Endothelial cell of umbilical vein (primary cell): Measurements from ENCODE around the gene TANGO2. TPM values are rescaled to one million over a fixed set of nuclear protein-coding genes. Genes with fewer than 3 reads are reported as not detected.

Experiments
- BruUV-seq: library from RNA; stranded (reverse); fragments of 400-500 nt; replicated peaks from 2 replicates; lab custom pipeline; 2021; lab: Mats Ljungman, UMichigan
- CTCF ChIA-PET: fragments of 300-600, 350-600 bp; sonication (Branson Sonifier 250); formaldehyde crosslinking; loops from one replicate; lab custom pipeline; 2021; ENCODE audit warnings: antibody characterized with exemption, inconsistent platforms; lab: Charles Lee
- POLR2A ChIA-PET: fragments of 300-600, 350-600 bp; sonication (Branson Sonifier 250); formaldehyde crosslinking; loops from one replicate; lab custom pipeline; 2021; ENCODE audit warnings: antibody characterized with exemption, inconsistent platforms; lab: Charles Lee
- DNase-seq: peaks from one replicate; pipeline ENCODE4 v3.0.0-alpha.2; 2011; ENCODE audit warnings: low read depth, low spot score
- FAIRE-seq: peaks from 2 replicates; lab custom pipeline; 2011; peaks lifted over from hg19 to GRCh38; lab: Jason Lieb, UNC
- H2AFZ ChIP-seq: 2 replicates; pipeline ENCODE4 v1.6.0; 2012; ENCODE audit warnings: low read depth, low read length, control low read depth, inconsistent platforms
- H3K27ac ChIP-seq: 2 replicates; pipeline ENCODE4 v1.5.1; 2011; ENCODE audit warnings: low read depth, mild to moderate bottlenecking, control low read depth, low read length, moderate library complexity; ENCODE audit not compliant: insufficient read depth
- H3K27me3 ChIP-seq, 2 experiments: 2 replicates each; pipeline versions ENCODE4 v1.6.0 to v1.6.1; 2011; ENCODE audit warnings: low read length in 2 of 2, mixed read lengths in 1 of 2; ENCODE audit not compliant: control insufficient read depth in 2 of 2, insufficient read depth in 2 of 2
- H3K36me3 ChIP-seq, 2 experiments: 2 replicates in 1 of 2; 3 replicates in 1 of 2; pipeline ENCODE4 v1.5.1; 2011; ENCODE audit warnings: low read length in 2 of 2, mild to moderate bottlenecking in 1 of 2, moderate library complexity in 1 of 2; ENCODE audit not compliant: control insufficient read depth in 2 of 2, insufficient read depth in 2 of 2; ENCODE audit errors: extremely low read depth in 1 of 2
- H3K4me1 ChIP-seq: 3 replicates; pipeline ENCODE4 v1.5.1; 2011; ENCODE audit warnings: mild to moderate bottlenecking, low read length; ENCODE audit not compliant: control insufficient read depth, insufficient read depth; ENCODE audit errors: extremely low read depth
- H3K4me2 ChIP-seq: 2 replicates; pipeline ENCODE4 v1.6.1; 2011; ENCODE audit warnings: low read length, control low read depth, mixed read lengths; ENCODE audit not compliant: insufficient read depth
- H3K4me3 ChIP-seq, 3 experiments: fragments of 200-600 bp in 1 of 3; sonication (generic), shearing (Covaris generic) in 1 of 3; replicated peaks in 1 of 3; 2 replicates each; pipeline ENCODE4 v1.5.1; 2011 to 2016; ENCODE audit warnings: control low read depth in 3 of 3, low read length in 3 of 3, mild to moderate bottlenecking in 2 of 3, inconsistent platforms in 1 of 3, low read depth in 1 of 3, moderate library complexity in 1 of 3; ENCODE audit not compliant: insufficient read depth in 1 of 3
- H3K79me2 ChIP-seq: 2 replicates; pipeline ENCODE4 v1.6.0; 2012; ENCODE audit warnings: low read length, inconsistent platforms; ENCODE audit not compliant: control insufficient read depth, insufficient read depth
- H3K9ac ChIP-seq: replicated peaks from 2 replicates; pipeline ENCODE3; 2011; ENCODE audit warnings: low read length, control low read depth; ENCODE audit not compliant: insufficient read depth; ENCODE audit errors: extremely low read depth
- H3K9me1 ChIP-seq: replicated peaks from 3 replicates; pipeline ENCODE4 v1.6.0; 2011; ENCODE audit warnings: mild to moderate bottlenecking, low read length; ENCODE audit not compliant: control insufficient read depth, insufficient read depth; ENCODE audit errors: extremely low read depth
- H3K9me3 ChIP-seq: replicated peaks from 2 replicates; pipeline ENCODE4 v1.5.1; 2012; ENCODE audit warnings: low read length, inconsistent platforms; ENCODE audit not compliant: control insufficient read depth, insufficient read depth
- H4K20me1 ChIP-seq: replicated peaks from 2 replicates; pipeline ENCODE3; 2011; ENCODE audit warnings: mild to moderate bottlenecking, low read length; ENCODE audit not compliant: control insufficient read depth, insufficient read depth; ENCODE audit errors: extremely low read depth
- CTCF ChIP-seq, 2 donors: IDR thresholded peaks; 1 replicate in 1 of 2; 2 replicates in 1 of 2; pipeline ENCODE4 v1.5.1; 2011; ENCODE audit warnings: low read length in 2 of 2, mild to moderate bottlenecking in 2 of 2, moderate library complexity in 2 of 2, control low read depth in 1 of 2, inconsistent platforms in 1 of 2, low read depth in 1 of 2; ENCODE audit not compliant: insufficient read depth in 1 of 2; ENCODE audit errors: extremely low read depth in 1 of 2
- EZH2 ChIP-seq: IDR thresholded peaks from 2 replicates; pipeline ENCODE4 v1.6.1; 2012; ENCODE audit warnings: borderline replicate concordance, low read depth, mild to moderate bottlenecking, moderate library complexity, low read length, inconsistent platforms; ENCODE audit not compliant: severe bottlenecking
- FOS ChIP-seq: IDR thresholded peaks from 2 replicates; pipeline ENCODE4 v1.6.1; 2011; ENCODE audit warnings: mild to moderate bottlenecking, low read length, moderate library complexity, borderline replicate concordance; ENCODE audit not compliant: insufficient read depth
- GATA2 ChIP-seq: IDR thresholded peaks from 2 replicates; pipeline ENCODE4 v1.7.0; 2011; ENCODE audit warnings: low read depth, mild to moderate bottlenecking, moderate library complexity, mixed read lengths, low read length; ENCODE audit not compliant: insufficient read length, insufficient read depth
- JUN ChIP-seq: IDR thresholded peaks from 2 replicates; pipeline ENCODE4 v1.6.1; 2011; ENCODE audit warnings: borderline replicate concordance, low read depth; ENCODE audit not compliant: insufficient read length, insufficient read depth
- MAX ChIP-seq: IDR thresholded peaks from 2 replicates; pipeline ENCODE4 v1.6.1; 2011; ENCODE audit not compliant: insufficient read depth, insufficient read length
- MYC ChIP-seq: IDR thresholded peaks from one replicate; pipeline ENCODE4 v1.6.1; 2011; ENCODE audit warnings: mild to moderate bottlenecking, low read depth, low read length
- POLR2A ChIP-seq: IDR thresholded peaks from 2 replicates; pipeline ENCODE4 v1.6.1; 2012; ENCODE audit warnings: low read depth, mild to moderate bottlenecking, control low read depth, low read length
- POLR2AphosphoS5 ChIP-seq: IDR thresholded peaks from 2 replicates; pipeline ENCODE4 v1.6.1; 2012; ENCODE audit warnings: low read depth, mild to moderate bottlenecking, control low read depth, low read length, moderate library complexity; ENCODE audit not compliant: insufficient read depth
- dilution Hi-C: fragments of 300-500 bp; cut with MboI; formaldehyde crosslinking; loops from one replicate; pipeline ENCODE4 v1.15.0; 2019; ENCODE audit warnings: low sequenced_read_pairs; ENCODE audit not compliant: extremely low pct_ligation_motif_present
- intact Hi-C: fragments of 100-400 bp; cut with micrococcal nuclease; formaldehyde crosslinking; loops from one replicate; pipeline ENCODE4 v1.10.0; 2022
- polyA plus RNA-seq, 4 experiments: library from polyadenylated mRNA; depleted of rRNA in 3 of 4; stranded (reverse) in 3 of 4; unstranded in 1 of 4; fragments of >200 nt; gene quantifications; 2 replicates each; pipeline versions ENCODE4 v1.2.1 to v1.2.3, GENCODE V29; 2011 to 2012; ENCODE audit warnings: missing spikeins in 1 of 4
- total RNA-seq: library from RNA; stranded (reverse); gene quantifications from 2 replicates; pipeline ENCODE4 v1.2.3, GENCODE V29; 2021

The TANGO2 gene
- total and polyA plus RNA-seq, 2 donors (not counting 3 experiments of a cell fraction or from before 2014, with no cell fraction given) = 40.0 to 49.3 TPM

- no peaks in the 10 kb centered on the region for H3K79me2 ChIP-seq
- H3K4me1 ChIP-seq = no peaks in the 10 kb centered on the region
- no peak overlapping the region for H3K27ac ChIP-seq
- no peak for FAIRE-seq
- H3K4me2 ChIP-seq = no peak overlapping the region
- no peaks in the 10 kb centered on the region for H4K20me1 ChIP-seq
- no peaks in the 10 kb centered on the region for H3K36me3 ChIP-seq
- H3K9ac ChIP-seq = no peak overlapping the region
- no peaks in the 10 kb centered on the region for H3K27me3 ChIP-seq
- no peak for DNase-seq
- H3K9me3 ChIP-seq = no peaks in the 10 kb centered on the region
- no peak overlapping the region for H3K4me3 ChIP-seq
- dilution Hi-C loops = no loop called here
- BruUV-seq = no TSS peak
- ChIA-PET POLR2A (no interaction called here), CTCF (no interaction called here)
- TF ChIP-seq JUN = no peak
- no peak for TF ChIP-seq FOS
- TF ChIP-seq GATA2 = no peak
- TF ChIP-seq POLR2AphosphoS5 = no peak
- TF ChIP-seq EZH2 = no peak
- no peak for TF ChIP-seq POLR2A
- TF ChIP-seq MAX = no peak
- no peak for TF ChIP-seq MYC
- TF ChIP-seq CTCF (IDR thresholded peaks at IDR 0.05; ENCODE audit: extremely low read depth in 1 of 2, insufficient read depth in 1 of 2, low read depth in 1 of 2, low read length in 2 of 2) = no peak
- no peak overlapping the region for H2AFZ ChIP-seq
- H3K9me1 ChIP-seq = no peaks in the 10 kb centered on the region
- intact Hi-C loops = no loop called here
Measured at GRCh38 chr22:19992921-19993355, 28.0 kb upstream of the TANGO2 start.
